ENCODE measurements around the gene ITSN1.
"Not testable (repeated sequence)": the region's sequence is repeated elsewhere in the genome, so short reads cannot be mapped to it uniquely, and the experiment has no call there.

ITSN1 gene

DNA sequence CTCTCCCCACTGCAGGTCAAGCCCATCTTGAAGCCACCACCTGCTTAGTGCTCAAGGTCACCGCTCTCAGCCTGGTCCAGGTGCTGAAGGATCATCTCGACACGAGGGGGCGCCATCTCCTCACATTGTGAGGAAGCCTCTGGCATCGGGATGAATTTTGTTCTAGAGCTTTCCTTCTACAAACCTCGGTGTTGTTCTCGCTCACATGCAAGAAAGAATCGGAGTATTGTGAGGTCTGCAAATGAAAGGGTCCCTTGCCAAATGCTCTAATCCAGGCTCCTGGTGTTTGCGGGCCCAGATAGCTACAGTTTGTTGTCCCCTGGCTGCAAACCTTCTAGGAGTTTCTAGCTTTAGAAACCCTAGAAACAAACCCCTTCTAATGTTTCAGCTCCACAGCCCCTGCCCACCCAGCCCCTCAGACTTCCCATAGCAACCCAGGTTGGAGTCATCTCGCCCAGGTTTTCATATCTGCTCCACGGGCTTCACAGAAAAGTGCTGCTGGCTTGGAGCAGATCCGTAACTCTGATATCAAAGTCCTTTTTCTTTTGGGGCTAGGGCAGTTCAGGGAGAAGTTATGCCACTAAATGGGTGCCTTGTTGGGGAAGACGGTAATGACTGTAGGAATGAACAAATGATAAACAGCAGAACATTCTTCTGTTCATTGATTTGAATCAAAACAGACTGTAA lies 281.9 kb downstream of the ITSN1 start:
- ChIA-PET CTCF (interaction anchor here (0.6 to 14.8 kb wide), 82 partner anchors 10 to 962 kb away, joined by 3 to 368 read pairs (median 5); partner anchors contain the start of genes KCNE2, MRPS6 and SLC5A3), POLR2A (interaction anchor here (0.6 to 1.1 kb wide), 2 partner anchors 23 to 277 kb away, joined by 4 to 5 read pairs; no protein-coding TSS in a partner anchor)
- peak; percentile 79 for DNase-seq (ENCODE audit: extremely low spot score)
- TF ChIP-seq, protein P1, sequence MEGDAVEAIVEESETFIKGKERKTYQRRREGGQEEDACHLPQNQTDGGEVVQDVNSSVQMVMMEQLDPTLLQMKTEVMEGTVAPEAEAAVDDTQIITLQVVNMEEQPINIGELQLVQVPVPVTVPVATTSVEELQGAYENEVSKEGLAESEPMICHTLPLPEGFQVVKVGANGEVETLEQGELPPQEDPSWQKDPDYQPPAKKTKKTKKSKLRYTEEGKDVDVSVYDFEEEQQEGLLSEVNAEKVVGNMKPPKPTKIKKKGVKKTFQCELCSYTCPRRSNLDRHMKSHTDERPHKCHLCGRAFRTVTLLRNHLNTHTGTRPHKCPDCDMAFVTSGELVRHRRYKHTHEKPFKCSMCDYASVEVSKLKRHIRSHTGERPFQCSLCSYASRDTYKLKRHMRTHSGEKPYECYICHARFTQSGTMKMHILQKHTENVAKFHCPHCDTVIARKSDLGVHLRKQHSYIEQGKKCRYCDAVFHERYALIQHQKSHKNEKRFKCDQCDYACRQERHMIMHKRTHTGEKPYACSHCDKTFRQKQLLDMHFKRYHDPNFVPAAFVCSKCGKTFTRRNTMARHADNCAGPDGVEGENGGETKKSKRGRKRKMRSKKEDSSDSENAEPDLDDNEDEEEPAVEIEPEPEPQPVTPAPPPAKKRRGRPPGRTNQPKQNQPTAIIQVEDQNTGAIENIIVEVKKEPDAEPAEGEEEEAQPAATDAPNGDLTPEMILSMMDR (IDR thresholded peaks at IDR 0.05; ENCODE audit: control extremely low read depth, extremely low read depth, low read depth, missing control alignments): peak; percentile 94

DNA sequence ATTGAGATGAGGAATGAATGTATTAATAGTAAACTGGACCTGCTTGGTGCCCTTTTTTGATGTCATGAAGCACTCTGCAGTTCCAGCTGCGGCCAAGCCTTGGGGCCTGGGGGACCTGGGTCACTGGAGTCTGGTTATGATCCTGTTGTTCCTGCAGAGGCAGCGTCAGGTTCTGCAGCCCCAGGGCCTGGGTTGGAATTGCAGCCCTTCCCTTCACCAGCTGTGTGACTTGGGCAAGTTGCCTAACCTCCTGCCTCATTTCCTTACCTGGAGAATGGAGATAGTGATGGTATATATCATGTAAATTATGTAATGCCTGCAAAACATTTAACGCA lies 282.4 kb downstream of the ITSN1 start:
- POLR2A ChIA-PET: interaction anchor here (1.1 kb wide), 1 partner anchor 23 kb away, joined by 5 read pairs; no protein-coding TSS in a partner anchor
- TF ChIP-seq, protein P1 (IDR thresholded peaks at IDR 0.05; ENCODE audit: control extremely low read depth, extremely low read depth, low read depth, missing control alignments): no peak
- DNase-seq (ENCODE audit: extremely low spot score): no peak

GRCh38 chr21:33926248-33926647 lies 283.9 kb downstream of the ITSN1 start:
- POLR2A ChIA-PET; DNase-seq (ENCODE audit: extremely low spot score); CTCF ChIA-PET: not testable (repeated sequence)

More for the DNA sequence above, 282.4 kb downstream of the ITSN1 start:
- CTCF ChIA-PET: interaction anchor here (0.7 to 14.8 kb wide), 65 partner anchors 10 to 961 kb away, joined by 3 to 368 read pairs (median 6); partner anchors contain the start of gene KCNE2

DNA sequence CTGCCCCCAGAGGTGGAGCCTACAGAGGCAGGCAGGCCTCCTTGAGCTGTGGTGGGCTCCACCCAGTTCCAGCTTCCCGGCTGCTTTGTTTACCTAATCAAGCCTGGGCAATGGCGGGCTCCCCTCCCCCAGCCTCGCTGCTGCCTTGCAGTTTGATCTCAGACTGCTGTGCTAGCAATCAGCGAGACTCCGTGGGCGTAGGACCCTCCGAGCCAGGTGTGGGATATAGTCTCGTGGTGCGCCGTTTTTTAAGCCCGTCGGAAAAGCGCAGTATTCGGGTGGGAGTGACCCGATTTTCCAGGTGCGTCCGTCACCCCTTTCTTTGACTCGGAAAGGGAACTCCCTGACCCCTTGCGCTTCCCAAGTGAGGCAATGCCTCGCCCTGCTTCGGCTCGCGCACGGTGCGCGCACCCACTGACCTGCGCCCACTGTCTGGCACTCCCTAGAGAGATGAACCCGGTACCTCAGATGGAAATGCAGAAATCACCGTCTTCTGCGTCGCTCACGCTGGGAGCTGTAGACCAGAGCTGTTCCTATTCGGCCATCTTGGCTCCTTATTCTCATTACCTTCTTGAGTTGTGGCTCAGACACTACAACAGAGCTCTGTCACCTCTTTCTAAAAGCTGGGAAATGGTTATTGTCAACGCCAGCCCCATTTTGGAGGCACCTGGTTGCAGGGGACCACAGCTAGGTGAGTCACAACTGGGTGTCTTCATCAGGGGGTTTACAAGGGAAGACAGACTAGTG lies 288.9 kb downstream of the ITSN1 start:
- ChIA-PET CTCF (interaction anchor here (0.9 to 10.7 kb wide), 5 partner anchors 8 to 417 kb away, joined by 3 to 119 read pairs (median 5); no protein-coding TSS in a partner anchor), POLR2A (interaction anchor here (0.6 to 0.9 kb wide), 2 partner anchors 15 to 41 kb away, joined by 3 to 6 read pairs; no protein-coding TSS in a partner anchor)
- DNase-seq (ENCODE audit: extremely low spot score): not testable (repeated sequence)

DNA sequence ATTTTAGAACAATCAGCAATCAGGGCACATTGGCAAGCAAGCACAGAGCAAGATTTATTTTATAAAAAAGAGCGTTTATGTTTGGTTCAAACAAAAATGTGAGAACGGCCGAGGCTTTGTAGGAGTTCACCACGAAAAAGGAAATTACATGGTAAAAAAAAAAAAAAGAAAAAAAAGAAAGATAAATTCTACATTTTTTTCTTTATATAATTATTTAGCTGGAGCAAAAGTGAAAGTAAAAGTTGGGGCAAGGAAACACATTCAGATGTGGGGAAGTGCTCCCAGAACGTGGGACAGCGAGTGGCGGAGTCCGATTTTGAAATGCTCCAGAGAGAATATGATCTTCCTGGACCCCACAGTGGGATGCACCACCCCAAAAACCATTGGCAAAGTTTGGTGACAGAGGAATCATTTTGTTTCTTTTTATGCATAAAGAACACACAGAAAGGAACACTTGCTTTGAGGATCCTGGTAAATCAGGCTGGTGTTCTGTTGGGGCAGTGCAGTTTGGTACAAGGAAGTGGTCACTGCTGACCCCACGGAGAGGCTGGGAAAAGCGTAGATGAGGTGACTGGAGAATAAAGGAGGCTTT lies 289.6 kb downstream of the ITSN1 start:
- DNase-seq (ENCODE audit: extremely low spot score): no peak
- ChIA-PET POLR2A (interaction anchor here (0.6 to 0.9 kb wide), 2 partner anchors 14 to 41 kb away, joined by 3 to 6 read pairs; no protein-coding TSS in a partner anchor), CTCF (interaction anchor here (0.7 to 10.7 kb wide), 7 partner anchors 9 to 416 kb away, joined by 3 to 119 read pairs (median 4); no protein-coding TSS in a partner anchor)
- TF ChIP-seq, protein P1 (IDR thresholded peaks at IDR 0.05; ENCODE audit: control extremely low read depth, extremely low read depth, low read depth, missing control alignments): no peak

DNA sequence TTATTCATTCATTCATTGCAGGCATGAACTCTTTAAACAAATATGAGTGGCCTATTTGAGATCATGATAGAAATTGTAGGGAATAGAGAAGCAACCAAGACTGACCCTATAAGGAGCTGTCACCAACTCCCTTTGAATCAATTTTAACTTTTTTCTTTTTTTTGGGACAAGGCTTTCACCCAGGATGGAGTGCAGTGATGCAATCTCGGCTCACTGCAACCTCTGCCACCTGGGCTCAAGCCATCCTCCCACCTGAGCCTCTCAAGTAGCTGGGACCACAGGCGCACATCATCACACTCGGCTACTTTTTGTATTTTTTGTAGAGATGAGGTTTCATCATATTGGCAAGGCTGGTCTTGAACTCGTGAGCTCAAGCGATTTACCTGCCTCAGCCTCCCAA lies 290.4 kb downstream of the ITSN1 start:
- TF ChIP-seq, protein P1 (IDR thresholded peaks at IDR 0.05; ENCODE audit: control extremely low read depth, extremely low read depth, low read depth, missing control alignments): no peak
- no peak for DNase-seq (ENCODE audit: extremely low spot score)
- ChIA-PET POLR2A (no interaction called here), CTCF (interaction anchor here (1.4 to 10.7 kb wide), 5 partner anchors 9 to 415 kb away, joined by 4 to 119 read pairs (median 5); no protein-coding TSS in a partner anchor)

DNA sequence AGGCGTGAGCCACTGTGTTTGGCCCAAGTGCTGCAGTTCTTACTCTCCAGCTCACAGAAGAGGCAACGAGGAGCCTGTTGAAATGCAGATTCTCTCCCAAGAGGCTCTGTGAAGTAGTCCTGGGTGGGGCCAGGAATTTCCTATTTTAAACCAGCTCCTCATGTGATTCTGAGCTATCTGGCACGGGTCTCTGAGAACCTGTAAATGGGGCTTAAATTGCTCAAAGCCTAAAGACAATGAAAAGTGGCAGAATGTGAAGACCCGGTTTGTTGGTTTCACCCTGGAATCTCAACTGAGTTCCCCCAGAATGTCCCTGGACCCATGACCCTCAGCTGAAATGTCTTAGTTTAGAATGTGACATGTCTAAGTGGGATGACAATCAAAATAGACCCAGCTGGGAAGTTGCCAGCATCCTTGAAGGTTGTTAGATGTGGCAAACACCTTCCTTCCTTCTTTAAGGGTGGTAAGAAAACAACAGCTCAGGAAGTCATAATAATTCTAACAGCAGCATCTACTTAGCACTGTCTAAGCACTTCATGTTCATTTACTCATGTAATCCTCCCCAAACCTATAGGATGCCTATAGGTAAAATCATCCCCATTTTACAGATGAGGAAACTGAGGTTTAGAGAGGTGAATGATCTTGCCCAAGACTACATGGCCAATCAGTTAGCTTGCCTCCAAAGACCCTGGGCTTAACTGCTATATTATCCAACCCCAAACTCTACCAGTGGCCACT lies 294.2 kb downstream of the ITSN1 start:
- ChIA-PET CTCF (interaction anchor here (0.7 to 10.7 kb wide), 8 partner anchors 11 to 420 kb away, joined by 3 to 119 read pairs (median 4); no protein-coding TSS in a partner anchor), POLR2A (no interaction called here)
- no peak for DNase-seq (ENCODE audit: extremely low spot score)
- TF ChIP-seq, protein P1 (IDR thresholded peaks at IDR 0.05; ENCODE audit: control extremely low read depth, extremely low read depth, low read depth, missing control alignments): no peak

Data from GM10248 (cell line).